Midbrain (tissue), 1 donor: ENCODE results near the gene RAB10.
"Not testable (repeated sequence)": the region's sequence is repeated elsewhere in the genome, so short reads cannot be mapped to it uniquely, and the experiment has no call there.

Source experiments
- DNase-seq: peaks from one replicate; lab custom pipeline; 2025; lab: John Stamatoyannopoulos, UW

The RAB10 gene

DNA sequence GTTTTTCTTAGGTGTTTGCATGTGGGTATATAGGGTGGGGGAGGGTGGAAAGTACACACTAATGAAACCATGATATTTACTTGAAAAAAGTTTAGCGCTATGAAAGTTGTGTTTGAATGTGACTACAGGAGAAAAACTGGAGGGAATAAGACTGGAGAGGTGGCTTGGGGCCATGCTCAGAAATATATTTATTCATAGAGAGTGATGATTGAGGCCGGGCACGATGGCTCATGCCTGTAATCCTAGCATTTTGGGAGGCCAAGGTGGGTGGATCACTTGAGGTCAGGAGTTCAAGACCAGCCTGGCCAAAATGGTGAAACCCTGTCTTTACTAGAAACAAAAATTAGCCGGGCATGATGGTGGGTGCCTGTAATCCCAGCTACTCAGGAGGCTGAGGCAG, 55.0 kb downstream of the RAB10 start:
- not testable (repeated sequence) for DNase-seq

DNA sequence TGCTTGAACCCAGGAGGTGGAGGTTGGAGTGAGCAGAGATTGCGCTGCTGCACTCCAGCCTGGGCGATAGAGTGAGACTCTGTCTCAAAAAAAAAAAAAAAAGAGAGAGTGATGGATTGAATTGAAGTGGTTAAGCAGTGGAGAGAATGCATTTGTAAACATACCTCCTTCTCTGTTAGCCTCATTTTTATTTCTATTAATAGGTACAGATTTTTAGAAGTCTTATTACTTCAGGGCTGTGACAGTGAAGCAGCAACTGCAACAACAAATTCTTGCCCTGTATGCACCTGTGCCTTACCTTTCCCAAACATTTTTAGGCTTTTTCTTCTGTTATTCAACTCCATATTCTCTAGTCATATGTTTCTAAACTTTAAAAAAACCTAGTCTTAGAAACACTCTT, 55.5 kb downstream of the RAB10 start:
- no peak for DNase-seq

DNA sequence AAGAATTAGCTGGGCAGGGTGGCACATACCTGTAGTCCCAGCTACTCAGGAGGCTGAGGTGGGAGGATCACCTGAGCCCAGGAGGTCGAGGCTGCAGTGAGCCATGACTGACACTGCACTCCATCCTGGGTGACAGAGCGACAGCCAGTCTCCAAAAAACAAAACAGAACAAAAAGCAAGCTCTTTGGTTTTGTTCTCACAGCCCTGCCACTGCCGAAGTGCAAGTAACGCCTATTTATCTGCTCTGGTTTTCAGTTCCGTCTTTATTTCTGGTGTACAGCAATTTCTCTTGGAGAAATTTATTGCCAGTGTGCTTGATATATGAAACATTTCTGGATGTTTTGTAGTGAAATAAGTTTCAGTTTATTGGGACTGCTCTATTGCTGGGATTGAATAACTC, 61.9 kb downstream of the RAB10 start:
- no peak for DNase-seq

DNA sequence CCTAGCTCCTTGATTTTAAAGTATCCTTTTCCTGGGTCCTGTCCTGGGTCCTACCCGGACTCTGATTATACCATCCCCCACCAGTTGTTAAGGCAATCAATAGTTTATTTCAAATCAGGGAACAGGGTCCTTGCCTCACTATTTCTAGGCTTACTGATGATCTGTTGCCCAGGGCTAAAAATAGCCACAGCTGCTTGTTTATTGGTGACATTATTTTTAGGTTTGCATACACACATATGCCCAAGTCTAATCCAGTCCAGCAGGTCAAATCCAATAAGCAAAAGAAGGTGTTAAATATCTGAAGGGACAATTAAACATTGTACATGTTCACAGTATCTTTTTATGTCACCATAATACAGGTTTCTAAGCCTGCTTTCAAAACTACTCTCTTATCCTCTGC, 66.0 kb downstream of the RAB10 start:
- no peak for DNase-seq

DNA sequence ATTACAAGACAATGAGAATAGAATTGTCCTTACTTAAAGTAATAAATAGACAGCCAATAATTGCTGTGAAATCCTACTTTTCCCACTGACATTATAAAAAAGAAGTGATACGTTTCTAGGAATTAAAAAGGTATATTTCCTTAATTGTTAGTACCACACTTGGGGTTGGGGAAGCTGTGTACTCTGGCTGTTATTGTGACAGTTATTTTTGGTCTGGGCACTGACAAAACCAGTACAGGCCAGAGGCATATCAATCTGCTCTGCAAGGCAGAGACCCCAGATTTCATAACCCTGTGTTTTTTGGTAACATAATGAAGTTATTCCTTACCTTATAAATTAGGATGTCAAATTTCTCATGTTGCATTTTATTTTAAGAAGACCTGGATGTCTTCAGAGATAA, 66.5 kb downstream of the RAB10 start:
- DNase-seq, result no peak

DNA sequence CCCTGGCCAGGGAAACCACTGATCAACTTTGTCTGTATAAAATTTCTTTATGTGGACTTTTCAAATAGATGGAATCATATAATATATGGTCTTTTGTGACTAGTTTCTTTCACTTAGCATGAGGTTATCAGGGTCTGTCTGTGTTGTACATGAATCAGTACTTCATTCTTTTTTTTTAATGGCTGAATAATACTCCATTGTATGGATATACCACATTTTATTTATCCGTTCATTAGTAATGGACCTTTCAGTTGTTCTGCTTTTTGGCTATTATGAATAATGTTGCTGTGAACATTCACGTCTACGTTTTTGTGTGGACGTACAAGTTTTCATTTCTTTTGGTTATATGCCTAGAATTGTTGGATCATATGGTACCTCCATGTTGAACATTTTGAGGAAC, 69.9 kb downstream of the RAB10 start:
- DNase-seq, result no peak

DNA sequence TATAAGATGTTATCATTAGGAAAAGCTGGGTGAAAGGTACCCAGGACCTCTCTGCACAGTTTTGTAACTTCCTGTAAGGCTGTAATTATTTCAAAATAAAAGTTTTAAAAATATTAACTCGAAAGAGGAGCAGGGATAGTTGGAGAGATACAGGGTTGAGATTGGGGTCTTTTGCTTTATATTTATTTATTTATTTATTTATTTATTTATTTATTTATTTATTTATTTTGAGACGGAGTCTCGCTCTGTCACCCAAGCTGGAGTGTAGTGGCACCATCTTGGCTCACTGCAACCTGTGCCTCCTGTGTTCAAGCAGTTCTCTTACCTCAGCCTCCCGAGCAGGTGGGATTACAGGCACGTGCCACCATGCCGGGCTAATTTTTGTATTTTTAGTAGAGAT, 74.8 kb downstream of the RAB10 start:
- not testable (repeated sequence) for DNase-seq

DNA sequence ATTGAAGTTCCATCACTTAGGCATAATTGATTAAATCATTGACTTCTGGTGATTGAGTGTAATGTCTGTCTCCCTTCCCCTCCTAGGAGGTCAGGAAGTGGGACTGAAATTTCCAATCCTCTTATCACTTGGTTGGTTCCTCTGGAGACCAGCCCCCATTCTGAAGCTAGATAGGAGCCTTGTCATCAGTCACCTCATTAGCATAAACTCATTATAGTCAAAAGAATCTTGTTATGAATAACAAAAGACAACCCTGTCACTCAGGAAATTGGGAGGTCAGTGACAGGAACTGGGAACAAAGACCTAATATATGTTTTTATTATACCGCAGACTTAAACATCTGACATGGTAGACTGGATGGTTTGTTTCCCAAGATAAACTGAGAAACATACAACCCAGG, 78.3 kb downstream of the RAB10 start:
- no peak for DNase-seq

DNA sequence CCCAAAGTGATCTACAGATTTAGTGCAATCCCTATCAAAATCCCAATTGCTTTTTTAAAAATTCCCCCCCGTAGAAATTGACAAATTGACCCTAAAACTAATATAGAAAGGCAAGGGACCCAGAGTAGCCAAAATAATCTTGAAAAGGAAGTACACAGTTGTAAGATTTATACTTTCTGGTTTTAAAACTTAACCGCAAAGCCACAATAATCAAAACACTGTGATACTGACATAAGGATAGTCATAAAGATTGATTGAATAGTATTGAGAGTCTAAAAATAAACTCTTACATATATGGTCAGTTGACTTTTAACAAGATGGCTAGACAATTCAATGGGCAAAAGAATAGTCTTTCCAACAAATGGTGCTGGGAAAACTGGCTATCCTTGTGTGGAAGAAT, 80.3 kb downstream of the RAB10 start:
- no peak for DNase-seq

DNA sequence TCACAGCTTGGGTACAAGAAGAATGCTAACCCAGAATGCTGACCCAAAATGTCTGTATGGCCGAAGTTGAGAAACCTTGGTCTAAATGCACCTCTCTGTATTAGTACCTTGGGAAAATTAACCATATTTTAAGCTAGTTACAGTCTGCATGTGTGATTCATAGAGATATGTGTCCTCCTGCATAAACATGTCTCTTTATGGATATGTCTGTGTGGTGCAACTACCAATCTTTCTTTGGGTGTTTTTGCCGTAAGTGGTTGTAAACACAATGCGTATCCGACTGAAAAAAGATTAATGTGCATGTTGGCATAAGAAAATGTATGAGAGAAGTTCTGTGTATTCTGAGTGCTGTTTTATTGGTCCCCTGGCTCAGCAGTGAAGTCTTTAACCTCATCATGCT, 84.8 kb downstream of the RAB10 start:
- DNase-seq, result no peak

DNA sequence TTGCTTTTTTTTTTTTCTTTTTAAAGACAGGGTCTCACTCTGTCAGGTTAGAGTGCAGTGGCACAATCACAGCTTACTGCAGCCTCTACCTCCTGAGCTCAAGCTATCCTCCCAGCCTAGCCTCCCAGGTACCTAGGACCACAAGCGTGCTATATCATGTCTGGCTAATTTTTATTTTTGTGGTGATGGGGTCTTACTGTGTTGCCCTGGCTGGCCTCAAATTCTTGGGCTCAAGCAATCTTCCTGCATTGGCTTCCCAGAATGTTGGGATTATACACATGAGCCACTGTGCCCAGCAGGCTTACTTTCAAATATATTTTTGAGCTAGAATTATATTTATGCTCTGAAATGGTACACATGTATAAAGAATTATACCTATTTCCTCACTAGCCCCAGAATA, 85.6 kb downstream of the RAB10 start:
- DNase-seq, result no peak

DNA sequence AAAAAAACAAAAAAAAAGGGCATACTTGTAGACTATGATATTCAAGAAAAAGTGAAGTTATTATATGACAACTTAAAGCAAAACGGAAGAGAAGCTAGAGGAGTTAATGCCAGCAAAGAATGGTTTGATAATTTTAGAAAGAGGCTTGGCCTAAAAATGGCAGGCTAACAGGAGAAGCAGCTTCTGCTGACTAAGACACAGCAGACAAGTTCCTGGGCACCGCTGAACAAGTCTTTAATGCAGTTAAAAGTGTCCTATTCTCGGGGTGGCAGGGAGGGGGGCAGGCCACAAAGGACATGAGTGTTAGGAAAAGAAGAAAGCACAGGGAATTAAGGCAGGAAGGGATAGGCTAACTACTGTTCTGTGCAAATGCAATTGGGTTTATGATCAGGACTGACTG, 88.7 kb downstream of the RAB10 start:
- peak; percentile 10 for DNase-seq

DNA sequence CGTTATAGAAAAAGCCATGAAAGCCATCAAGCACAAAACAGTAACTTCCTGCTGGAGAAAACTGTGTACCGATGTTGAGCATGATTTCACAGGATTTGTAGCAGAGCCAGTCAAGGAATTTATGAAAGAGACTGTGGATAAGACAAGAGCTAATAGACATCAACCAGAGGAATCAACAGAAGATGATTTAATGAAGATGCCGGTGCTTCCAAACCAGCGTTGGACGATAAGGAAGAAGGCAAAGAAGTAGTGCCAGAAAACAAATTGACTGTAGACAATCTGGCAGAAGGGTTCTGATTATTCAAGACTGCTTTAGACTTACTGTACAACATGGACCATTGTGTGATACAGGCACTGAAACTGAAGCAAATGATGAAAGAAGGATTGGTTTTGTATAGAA, 89.5 kb downstream of the RAB10 start:
- no peak for DNase-seq

DNA sequence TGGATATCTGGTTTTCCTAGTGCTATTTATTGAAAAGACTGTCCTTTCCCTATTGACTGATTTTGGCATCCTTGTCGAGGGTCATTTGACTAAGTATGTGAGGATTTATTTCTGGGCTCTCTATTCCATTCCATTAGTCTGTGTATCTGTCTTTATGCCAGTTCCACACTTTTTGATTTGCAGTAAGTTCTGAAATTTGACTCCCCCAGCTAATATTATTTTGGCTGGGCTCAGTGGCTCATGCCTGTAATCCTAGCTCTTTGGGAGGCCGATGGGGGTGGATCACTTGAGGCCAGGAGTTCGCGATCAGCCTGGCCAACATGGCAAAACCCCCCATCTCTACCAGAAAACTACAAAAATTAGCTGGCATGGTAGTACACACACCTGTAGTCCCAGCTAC, 92.2 kb downstream of the RAB10 start:
- DNase-seq, result no peak

DNA sequence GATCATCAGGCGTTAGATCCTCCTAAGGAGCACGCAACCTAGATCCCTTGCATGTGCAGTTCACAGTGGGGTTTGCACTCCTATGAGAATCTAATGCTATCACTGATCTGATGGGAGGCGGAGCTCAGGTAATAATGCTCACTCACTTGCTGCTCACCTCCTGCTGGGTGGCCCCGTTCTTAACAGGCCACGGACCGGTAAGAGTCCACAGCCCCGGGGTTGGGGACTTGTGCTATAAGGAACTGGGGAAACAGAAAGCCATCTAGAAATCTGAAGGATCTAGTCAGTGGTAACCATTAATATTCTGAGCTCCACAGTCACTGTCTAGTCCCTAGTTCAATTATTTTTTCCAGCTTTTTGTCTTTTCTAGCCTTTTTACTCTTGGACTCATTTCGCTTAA, 94.3 kb downstream of the RAB10 start:
- no peak for DNase-seq

DNA sequence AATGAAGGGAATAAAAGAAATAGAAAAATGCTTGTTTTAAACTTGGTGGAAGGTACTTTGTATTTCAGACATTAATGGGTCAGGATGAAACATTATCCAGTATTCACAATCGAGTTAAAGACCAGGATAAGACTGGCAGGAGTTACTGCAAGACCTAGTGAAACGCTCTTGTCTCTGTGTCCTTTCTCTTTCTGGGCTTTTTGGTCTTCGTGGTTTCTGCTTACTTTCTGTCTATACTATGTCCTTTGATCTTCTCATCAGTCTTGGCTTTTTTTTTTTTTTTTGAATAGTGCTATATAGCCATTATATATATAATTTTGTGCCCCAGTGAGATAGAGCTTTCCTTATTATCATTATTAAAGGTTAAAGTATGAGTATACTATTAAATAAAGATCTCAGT, 96.9 kb downstream of the RAB10 start:
- DNase-seq, result no peak

DNA sequence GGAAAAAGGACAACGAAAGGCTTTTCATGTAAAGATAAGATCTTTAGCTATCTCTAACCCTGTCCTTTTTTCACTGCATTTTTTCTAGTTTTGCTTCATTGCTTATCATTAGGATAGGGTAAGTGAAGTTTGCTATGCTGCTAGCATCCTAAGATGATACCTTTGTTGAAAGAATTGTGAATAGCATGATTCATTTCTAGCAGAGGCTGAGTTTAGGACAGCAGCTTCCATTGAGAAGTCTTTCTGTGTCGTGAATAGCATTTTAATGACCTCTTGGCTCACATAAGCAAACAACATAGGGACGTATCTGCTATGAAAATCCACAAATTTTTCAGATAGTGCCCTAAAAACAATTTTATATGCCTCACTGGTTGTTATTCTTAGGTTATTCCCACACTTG, 102.6 kb downstream of the RAB10 start:
- peak; percentile 66 for DNase-seq

DNA sequence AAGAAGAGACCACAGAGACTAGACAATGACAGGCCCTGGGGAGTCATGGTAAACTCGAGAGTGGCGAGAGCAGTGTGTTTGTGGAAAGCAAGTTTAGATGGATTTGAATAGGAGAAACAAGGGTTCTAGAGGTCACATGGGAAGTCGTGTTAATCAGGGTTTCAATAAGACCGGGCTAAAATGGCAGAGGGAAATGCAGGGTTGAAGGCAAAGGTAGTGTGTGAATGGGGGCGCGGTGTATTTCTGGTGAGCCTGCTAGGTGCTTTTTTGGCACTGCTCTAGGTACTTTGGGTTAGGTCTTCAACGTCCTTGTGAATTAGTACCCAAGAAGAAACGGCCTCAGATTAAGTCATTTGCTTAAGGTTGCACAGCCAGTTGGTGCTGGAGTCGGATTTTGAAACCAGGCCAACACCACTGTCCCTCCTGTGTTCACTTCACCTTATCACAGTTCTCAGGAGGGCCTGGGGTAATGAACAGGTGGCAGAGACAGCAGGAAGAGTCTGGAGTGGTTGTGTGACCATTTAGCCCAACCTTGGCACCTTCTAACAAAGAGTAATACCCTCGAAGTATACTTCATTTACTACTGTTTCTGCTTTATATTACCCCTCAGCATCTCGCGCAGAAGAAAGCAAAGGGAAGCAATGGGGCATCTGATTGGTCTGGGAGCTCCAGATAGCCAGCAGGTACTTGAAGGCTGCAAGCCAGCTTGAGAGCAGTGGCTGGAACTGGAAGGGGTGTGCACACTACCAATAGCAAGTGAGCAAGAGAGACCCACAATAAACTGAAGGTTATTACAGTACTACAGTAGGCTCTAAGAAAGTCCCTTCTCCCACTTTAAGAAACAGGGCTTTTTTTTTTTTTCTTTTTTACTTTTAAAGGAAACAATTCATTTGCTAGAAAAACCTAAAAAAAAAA, 105.6 kb downstream of the RAB10 start:
- no peak for DNase-seq

DNA sequence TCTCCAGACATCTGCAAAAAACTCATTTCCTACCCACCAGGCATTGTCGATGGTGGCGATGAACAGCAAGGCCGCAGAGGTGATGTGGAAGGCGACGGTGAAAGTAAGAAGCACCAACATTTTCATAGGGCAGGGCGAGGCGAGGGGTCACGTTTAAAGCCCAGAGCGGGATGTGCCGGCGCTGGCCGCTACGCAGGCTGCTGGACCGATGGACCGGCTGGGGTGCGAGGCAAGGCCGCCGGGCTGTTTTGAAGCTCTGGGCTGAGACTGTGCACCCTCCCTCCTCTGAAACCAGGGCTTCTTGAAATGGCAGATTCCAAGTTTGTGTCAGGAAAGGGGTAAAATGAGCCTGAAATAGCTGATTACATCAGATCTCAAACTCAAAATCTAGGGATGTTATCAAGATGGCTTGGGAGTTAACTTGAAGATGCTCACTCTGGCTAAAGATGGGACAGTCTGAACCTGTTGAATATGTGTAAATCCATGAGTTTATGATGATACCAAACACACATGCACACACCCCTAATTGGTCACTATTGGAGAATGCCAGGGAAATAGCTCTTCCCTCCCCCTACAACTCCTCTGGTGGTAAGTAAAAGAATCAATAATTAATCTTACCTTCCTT, 107.4 kb downstream of the RAB10 start:
- DNase-seq, result no peak

DNA sequence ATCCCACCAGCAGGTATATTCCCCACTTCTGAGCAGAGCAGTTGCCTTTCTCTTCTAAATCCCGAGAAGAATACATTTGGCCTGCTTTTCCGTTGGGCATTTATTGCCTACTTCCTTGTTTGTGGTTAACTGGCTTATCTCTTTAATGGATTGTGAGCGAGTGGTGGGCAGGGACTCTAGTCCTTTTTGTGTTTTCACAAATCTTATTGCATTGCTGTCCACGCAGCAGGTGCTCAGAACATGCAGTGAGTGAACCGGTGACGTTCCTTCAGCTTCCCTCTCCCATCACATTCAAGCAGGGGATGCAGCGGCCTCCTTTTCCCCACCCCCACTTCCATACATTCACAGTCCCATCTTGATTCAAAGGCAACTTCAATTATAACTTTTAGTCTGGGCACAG, 110.1 kb downstream of the RAB10 start:
- DNase-seq, result no peak

DNA sequence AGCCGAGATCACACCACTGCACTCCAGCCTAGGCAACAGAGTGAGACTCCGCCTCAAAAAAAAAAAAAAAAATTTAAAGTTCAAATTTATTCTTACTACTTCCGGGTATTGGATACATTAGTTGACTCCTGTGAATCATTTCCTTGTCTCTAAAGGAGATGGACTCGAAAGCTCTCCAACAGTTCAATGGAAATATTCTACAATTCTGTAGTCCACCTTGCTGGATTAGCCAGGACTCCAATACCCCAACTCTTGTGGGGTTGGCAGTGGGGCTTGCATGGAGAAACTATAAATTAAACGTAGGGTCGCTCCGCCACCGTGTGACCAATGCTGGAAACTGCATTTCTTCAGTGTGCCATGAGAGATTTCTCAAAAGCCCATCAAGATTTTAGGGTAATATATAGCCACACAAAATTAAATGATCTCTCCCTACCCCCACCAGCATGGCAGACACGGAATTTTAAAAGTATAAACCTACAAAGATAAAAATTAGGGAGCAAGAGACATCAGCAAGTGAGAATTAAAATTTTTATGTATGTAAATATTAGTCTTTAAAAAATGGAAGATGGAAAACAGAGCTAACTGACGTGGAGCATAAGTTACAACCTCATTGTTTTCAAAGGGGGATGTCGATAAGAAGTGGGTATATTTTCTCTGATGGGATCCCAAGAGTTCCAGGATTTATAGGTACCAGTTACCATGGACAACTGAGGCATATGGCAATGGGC, 111.2 kb downstream of the RAB10 start:
- peak; percentile 76 for DNase-seq

DNA sequence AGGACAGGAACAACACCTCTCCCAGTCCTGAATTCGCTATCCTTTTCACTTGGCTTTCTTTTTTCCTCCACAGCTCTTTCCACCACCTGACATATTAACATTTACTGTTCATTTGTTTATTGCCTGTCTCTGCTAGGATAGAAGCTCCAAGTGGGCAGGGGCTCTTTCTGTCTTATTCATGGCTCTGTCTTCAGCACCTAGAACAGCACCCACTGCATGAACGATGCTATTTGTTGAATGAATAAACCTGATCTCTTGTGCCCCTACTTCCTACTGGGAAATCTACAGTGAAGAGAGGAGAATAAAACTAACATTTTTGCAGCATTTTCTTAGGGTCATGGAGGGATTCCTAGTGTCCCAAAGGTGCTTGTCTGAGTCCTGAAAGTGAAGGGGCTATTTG, 114.6 kb downstream of the RAB10 start:
- DNase-seq, result no peak

DNA sequence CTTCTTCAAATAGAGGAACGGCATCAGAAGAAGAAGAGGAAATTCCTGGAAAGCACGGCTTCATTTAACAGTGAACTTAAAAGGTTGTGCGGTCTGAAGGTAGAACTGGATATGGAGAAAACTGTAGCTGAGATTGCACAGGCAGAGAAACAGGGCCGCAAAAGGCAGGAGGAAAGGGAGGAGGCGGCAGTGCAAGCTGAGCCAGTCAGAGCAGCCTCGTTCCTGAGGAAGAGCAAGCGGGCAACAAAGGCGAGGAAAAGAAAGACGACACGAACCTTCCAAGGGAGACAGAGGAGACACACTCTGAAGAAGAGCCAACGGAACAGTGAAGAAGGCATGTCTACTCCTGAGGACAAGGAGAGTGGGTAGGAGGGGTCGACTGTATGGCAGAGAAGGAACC, 116.4 kb downstream of the RAB10 start:
- no peak for DNase-seq
